GM21723 (cell line): ENCODE measurements around the gene PDE4D.

Experiments used
- ATAC-seq: cut with Tn5 transposase; IDR thresholded peaks from one replicate; pipeline ENCODE4 v1.9.1; 2021; ENCODE audit warnings: mild to moderate bottlenecking, moderate library complexity; ENCODE audit not compliant: unreplicated experiment

The PDE4D gene

DNA sequence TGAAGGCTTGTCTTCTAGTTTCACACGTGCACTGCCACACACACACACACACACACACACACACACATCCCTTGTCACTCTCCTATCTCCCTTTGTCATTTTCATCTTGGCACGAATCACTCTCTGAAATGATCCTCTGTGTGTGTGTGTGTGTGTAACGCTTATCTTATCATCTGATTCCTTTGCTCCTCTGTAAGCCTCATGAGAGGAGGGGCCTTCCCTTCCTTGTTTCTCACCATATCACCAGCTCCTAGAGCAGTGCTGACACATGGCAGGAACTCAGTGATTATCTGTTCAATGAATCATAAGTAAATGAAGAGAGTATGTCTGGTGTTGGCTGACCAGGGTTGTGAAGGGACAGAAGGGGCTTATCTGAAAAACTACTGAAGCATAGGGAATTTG is 53.3 kb downstream of the PDE4D start:
- no peak for ATAC-seq

DNA sequence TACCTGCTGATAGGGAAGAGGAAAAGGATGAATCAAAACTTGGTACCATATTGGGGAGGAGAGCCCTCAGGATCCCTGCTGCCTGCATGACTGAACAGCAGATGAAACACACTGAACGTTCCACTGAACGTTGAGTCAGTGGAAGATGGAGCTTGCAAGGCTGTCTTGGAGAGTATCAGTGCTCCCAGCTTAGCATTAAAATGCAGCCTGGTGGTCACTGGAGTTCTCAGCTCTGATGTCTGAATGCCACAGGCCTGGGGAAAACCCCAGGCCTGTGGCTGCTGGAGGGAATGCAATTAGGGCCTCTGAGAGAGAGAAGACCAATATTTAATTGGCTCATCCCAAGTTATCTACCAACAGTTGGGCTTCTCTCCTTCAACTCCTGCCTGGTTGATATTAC is 54.5 kb downstream of the PDE4D start:
- ATAC-seq = no peak

GRCh38 chr5:59838067-59838466 is 55.5 kb downstream of the PDE4D start:
- ATAC-seq = no peak

DNA sequence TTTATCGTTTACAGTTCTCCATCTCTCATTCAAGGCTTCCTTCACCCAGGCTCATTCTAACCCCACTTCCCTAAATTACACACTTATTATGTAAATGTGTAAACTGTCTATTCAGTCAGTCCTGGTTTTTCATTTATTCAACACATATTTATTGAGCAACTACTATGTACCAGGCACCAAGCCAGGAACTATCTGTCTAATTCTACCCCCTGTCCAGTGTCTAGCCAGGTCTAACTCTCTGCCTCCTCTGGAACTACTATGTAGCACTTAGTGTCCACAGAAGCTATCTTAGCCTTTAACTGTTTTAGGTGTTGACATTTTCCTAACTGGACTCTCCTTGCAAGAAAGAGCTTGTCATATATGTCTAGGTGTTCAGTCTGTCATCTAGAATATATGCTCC is 56.5 kb downstream of the PDE4D start:
- no peak for ATAC-seq

- no peak for ATAC-seq
Observed at GRCh38 chr5:59835800-59836199, 57.7 kb downstream of the PDE4D start.

DNA sequence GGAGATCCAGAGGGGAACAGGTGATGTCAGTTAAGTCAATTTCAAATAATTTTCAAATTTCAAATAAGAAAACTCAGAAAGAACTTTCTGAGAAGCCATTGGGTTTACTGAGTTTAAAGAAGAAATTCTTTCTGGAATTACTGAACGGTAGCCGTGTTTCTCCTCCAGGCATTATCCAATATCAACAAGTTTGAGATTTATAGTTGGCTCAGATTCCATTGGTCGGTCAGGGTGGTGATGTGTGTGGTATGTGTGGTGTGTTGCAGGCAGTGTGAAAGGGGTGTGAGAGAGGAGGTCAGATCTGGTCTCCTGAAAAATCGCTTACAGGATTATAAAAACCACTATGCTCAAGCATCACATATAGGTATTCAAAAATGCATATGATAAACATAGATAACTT is 60.1 kb downstream of the PDE4D start:
- ATAC-seq = no peak

DNA sequence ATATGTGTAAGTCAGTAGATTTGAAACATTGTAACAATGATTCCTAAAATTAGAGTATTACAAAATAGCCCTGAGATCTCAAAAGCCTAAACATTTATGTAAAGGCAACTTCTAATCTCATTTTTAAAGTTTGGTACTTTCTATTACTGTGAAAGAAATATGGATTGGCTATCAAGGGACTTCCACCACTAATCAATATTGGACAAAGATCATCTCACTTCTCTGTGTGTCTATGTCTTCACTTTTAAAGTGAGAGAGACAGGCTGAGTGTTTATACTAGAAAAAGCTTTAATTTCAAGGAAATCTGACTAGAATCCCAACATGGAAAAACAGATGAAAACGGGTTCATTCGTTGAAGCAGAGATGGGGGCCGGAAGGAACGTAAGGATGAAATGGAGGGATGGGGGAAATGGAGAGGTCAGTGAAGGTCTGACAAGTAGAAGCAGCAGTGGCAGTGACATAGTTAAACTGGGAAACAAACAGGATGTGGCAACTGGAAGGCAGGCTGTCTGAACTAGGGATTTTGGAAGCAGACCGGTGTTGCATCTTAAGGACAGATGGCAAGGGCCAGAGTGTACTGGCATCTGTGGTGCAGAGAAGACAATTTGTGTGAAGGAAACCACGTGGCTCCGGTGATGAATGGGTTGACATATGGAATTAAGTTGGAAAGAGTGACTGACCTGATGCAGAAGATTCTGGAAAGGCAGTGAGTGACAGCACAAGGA is 60.8 kb downstream of the PDE4D start:
- no peak for ATAC-seq

GRCh38 chr5:59831326-59832010 is 62.1 kb downstream of the PDE4D start:
- ATAC-seq = no peak

GRCh38 chr5:59830536-59831200 is 62.9 kb downstream of the PDE4D start:
- ATAC-seq = no peak

DNA sequence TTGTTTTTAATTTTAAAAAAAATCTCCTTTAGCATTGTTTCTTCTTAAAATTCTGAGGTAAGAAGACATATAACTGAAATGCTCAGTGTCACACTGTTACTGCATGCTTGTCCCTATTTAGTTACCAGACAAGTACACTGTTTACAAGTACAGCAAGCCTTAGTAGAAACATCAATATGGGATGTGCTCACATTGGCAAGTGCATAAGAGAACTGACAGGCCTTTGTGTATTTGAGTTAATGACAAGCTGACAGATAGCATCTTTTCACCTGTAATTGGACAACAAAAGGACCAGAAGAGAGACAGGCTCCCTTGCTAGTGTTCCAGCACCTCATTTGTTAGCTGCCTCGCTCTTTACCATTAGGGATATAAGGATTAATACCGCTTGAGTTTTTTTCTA is 63.6 kb downstream of the PDE4D start:
- ATAC-seq = no peak

DNA sequence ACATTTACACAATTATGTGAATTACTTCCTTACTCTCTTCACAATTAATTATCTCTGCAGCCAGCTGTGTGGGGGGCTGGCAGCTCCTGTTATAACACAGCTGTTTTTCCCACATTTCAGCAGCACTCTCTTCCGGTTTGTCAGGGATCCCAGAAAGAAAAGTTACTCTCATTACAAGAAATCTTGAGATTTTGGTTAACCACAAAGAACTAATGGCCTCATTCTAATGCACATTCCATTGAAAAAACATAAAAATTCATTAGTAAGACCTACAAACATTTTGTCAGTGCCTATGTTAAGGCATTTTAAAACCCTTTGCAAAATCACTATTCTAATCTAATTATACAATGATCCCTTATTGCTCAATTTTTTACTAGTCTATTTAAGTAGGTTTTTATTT is 64.1 kb downstream of the PDE4D start:
- ATAC-seq = no peak

DNA sequence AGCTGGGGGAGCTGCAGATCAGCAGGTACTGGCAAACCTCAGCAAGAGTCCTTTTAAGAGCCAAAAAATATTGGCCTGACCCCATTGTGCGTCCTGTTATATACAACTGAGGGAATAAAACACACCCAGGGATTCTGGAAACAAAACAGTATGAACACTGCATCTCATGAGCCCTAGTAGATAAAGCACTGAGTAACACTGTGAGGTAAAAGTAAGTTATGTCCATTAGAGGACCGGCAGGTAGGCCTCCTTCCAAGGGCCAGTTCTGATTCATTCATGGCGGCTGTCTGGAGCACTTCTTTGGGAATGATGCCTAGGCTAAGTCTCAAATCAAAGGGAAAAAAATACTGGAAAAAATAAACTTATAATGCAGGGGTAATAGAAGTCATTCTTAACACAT is 64.9 kb downstream of the PDE4D start:
- no peak for ATAC-seq

DNA sequence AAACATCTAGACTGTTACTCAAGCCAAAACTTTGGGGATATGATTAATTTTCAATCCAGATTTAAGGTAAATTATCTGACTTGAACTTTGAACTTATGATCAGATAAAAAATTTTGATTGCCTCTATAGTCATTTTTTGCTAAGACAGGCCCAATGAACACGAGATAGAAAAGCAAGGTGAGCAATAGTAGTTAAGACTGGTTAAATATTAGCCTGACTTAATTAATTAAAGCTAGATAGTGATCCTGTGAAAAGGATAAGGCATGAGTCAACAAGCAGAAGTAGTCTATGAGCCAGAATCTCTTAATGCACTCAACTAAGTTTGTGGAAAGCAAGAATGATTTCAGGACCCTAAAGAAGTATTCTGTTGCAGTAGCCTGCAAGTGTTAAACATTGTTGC is 66.5 kb downstream of the PDE4D start:
- ATAC-seq = no peak

- ATAC-seq = no peak
Observed at GRCh38 chr5:59823420-59823819, 70.1 kb downstream of the PDE4D start.

DNA sequence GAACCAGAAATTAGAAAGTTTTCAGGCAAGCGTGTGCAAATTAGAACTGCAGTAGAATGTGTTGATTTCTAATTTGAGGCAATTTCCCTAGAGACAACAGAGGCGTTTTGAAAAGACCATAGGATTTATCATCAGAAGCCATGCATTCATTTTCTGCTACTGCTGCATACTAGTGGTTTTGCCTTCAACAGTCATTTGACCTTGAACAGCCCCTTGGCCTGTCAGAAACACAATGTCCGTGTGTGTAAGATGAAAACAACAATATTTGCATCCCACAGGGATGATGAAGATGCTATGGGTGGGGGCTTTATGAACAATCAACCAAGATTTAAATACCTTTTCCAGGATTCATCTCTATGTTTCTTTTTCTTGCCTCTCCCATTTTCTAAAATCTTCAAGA is 73.7 kb downstream of the PDE4D start:
- no peak for ATAC-seq

GRCh38 chr5:59817536-59817935 is 76.0 kb downstream of the PDE4D start:
- ATAC-seq = no peak

DNA sequence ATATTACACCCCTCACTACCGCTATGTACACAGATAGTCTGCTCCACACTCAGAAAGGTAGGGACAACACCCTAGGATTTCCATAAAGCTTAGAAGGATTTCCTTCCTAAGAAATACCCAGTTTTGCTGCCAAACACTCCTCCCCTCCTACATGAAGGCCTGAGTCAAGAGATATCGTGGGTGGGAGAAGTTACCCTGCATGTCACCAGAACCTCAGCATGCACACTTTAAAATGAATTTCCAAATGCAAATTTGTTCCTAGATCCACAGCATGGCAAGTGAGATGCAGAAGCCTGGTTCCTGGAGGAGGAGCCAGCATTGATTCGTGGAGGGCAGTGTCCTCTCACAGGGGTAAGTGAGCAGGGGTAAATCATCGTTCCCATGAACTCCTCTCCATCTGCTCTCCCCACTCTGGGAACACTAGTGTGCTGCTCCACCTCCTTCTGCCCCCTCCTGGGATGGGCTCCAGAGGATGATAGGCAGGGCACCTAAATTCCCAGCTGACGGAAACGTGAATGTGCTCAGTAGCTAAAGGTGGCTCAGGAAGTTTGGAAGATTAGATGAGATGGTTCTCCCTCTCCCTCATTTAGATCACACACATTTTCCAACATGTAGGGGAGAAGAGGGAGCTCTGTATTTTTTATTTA is 76.7 kb downstream of the PDE4D start:
- no peak for ATAC-seq

DNA sequence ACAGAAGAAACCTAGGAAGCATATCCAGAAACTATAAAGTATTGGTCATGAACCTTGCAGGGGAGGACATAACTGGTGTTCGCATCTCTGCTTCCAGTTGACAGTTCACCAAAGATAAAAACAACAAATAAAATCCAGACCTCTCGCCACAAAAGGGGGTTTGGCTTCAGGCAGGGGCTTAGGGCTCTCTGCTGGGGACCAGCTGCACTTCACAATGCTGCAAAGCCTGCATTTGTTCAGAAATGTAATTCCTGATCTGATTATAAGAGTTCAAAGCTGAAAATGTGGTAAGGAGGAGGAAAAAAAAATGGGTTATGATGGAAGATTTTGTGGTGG is 79.0 kb downstream of the PDE4D start:
- no peak for ATAC-seq

- ATAC-seq = peak; percentile 65
Observed at GRCh38 chr5:59813761-59814536, 79.6 kb downstream of the PDE4D start.

- peak; percentile 57 for ATAC-seq
Observed at GRCh38 chr5:59810041-59810440, 83.5 kb downstream of the PDE4D start.

GRCh38 chr5:59807806-59808205 is 85.7 kb downstream of the PDE4D start:
- no peak for ATAC-seq
